HepG2 (cell line): ENCODE results near the gene OSCP1. TPM values are rescaled to one million over a fixed set of nuclear protein-coding genes. Genes with fewer than 3 reads are reported as not detected.
A peak's percentile ranks its signal among the peaks of the same experiment; 100 is the strongest.

Experiments used
- AKAP8 ChIP-seq: sonication (generic); formaldehyde crosslinking; IDR thresholded peaks from 2 replicates; pipeline ENCODE4 v1.5.1; 2020; ENCODE audit warnings: mild to moderate bottlenecking, missing genetic modification reagents
- DNMT3B ChIP-seq: conservative IDR thresholded peaks from 2 replicates; pipeline ENCODE4 v1.6.1; 2016; ENCODE audit warnings: missing biosample characterization, control low read depth
- ELF3 ChIP-seq: IDR thresholded peaks from 2 replicates; pipeline ENCODE4 v1.6.1; 2016; ENCODE audit warnings: missing genetic modification reagents, missing compliant biosample characterization
- ETV5 ChIP-seq: IDR thresholded peaks from 2 replicates; pipeline ENCODE4 v1.6.1; 2018; ENCODE audit warnings: missing biosample characterization, missing genetic modification reagents, inconsistent platforms, borderline replicate concordance
- GFI1 ChIP-seq: sonication (generic); formaldehyde crosslinking; IDR thresholded peaks from 2 replicates; pipeline ENCODE4 v1.5.0; 2020; ENCODE audit warnings: missing genetic modification reagents, mild to moderate bottlenecking, borderline replicate concordance
- KLF9 ChIP-seq: IDR thresholded peaks from 2 replicates; pipeline ENCODE4 v1.6.1; 2016; ENCODE audit warnings: low read depth
- NONO ChIP-seq, 2 experiments: fragments of 450-650 bp in 1 of 2; sonication (generic) in 1 of 2; formaldehyde crosslinking in 1 of 2; IDR thresholded peaks in 1 of 2; conservative IDR thresholded peaks in 1 of 2; 2 replicates each; pipeline versions ENCODE4 v1.6.1 to v1.8.0; 2017 to 2022; ENCODE audit warnings: mild to moderate bottlenecking in 1 of 2, missing genetic modification reagents in 1 of 2, moderate library complexity in 1 of 2
- REL ChIP-seq: sonication (generic); formaldehyde crosslinking; conservative IDR thresholded peaks from 2 replicates; pipeline ENCODE4 v1.8.0; 2022; ENCODE audit warnings: mild to moderate bottlenecking, missing genetic modification reagents, moderate library complexity
- REPIN1 ChIP-seq: sonication (generic); formaldehyde crosslinking; IDR thresholded peaks from 2 replicates; pipeline ENCODE4 v1.8.0; 2022; ENCODE audit warnings: missing genetic modification reagents, low read depth, mild to moderate bottlenecking, borderline replicate concordance
- SIN3B ChIP-seq: fragments of 150-350 bp; IDR thresholded peaks from 2 replicates; pipeline ENCODE4 v1.6.1; 2014; ENCODE audit warnings: low read length
- STAG1 ChIP-seq: sonication (generic); formaldehyde crosslinking; IDR thresholded peaks from 2 replicates; pipeline ENCODE4 v1.4.0; 2020; ENCODE audit warnings: missing genetic modification reagents
- TCF7 ChIP-seq: sonication (generic); IDR thresholded peaks from 2 replicates; pipeline ENCODE4 v1.6.1; 2016; ENCODE audit warnings: antibody characterized with exemption, low read depth
- TFAP4 ChIP-seq: sonication (generic); IDR thresholded peaks from 2 replicates; pipeline ENCODE4 v1.6.1; 2016; ENCODE audit warnings: low read depth, borderline replicate concordance
- THYN1 ChIP-seq: sonication (generic); formaldehyde crosslinking; IDR thresholded peaks from 2 replicates; pipeline ENCODE4 v1.8.1; 2023; ENCODE audit warnings: low read depth, mild to moderate bottlenecking, moderate library complexity, missing genetic modification reagents, borderline replicate concordance
- ZBTB2 ChIP-seq: sonication (generic); formaldehyde crosslinking; IDR thresholded peaks from 2 replicates; pipeline ENCODE4 v1.8.0; 2022; ENCODE audit warnings: low read depth, missing genetic modification reagents
- ZFP62 ChIP-seq: sonication (generic); formaldehyde crosslinking; IDR thresholded peaks from 2 replicates; pipeline ENCODE4 v1.4.0; 2020; ENCODE audit warnings: missing genetic modification reagents
- ZMAT3 ChIP-seq: sonication (generic); formaldehyde crosslinking; conservative IDR thresholded peaks from 2 replicates; pipeline ENCODE4 v1.7.0; 2021; ENCODE audit warnings: missing genetic modification reagents
- ZNF180 ChIP-seq: sonication (generic); formaldehyde crosslinking; IDR thresholded peaks from 2 replicates; pipeline ENCODE4 v1.4.0; 2020; ENCODE audit warnings: low read depth, missing genetic modification reagents, borderline replicate concordance
- ZNF558 ChIP-seq: sonication (generic); formaldehyde crosslinking; IDR thresholded peaks from 2 replicates; pipeline ENCODE4 v1.9.0; 2022; ENCODE audit warnings: mild to moderate bottlenecking, missing genetic modification reagents, borderline replicate concordance
- polyA plus RNA-seq, 8 experiments: library from polyadenylated mRNA; depleted of rRNA in 3 of 8; stranded (reverse) in 7 of 8; unstranded in 1 of 8; fragments of >200 nt; fragmentation: Illumina TruSeq in 4 of 8; extraction: Trizol in 4 of 8; gene quantifications; 2 replicates each; pipeline versions ENCODE4 v1.2.1 to v1.2.3, GENCODE V29; 2011 to 2016; ENCODE audit warnings: low read depth in 4 of 8, missing spikeins in 1 of 8, mixed read lengths in 1 of 8; ENCODE audit not compliant: insufficient read depth in 1 of 8
- total RNA-seq, 5 experiments: library from RNA; depleted of rRNA; stranded (reverse); fragments of >200 nt; fragmentation: Illumina TruSeq; extraction: Trizol; gene quantifications; 2 replicates each; pipeline ENCODE4 v1.2.3, GENCODE V29; 2016; ENCODE audit warnings: low read depth in 1 of 5
- TF ChIP-seq, protein P1 (sequence below): sonication (generic); formaldehyde crosslinking; IDR thresholded peaks from 2 replicates; pipeline ENCODE4 v1.5.0; 2020; ENCODE audit warnings: missing genetic modification reagents, mild to moderate bottlenecking, borderline replicate concordance
- TF ChIP-seq, protein P2 (sequence below): sonication (generic); formaldehyde crosslinking; IDR thresholded peaks from 2 replicates; pipeline ENCODE4 v1.4.0; 2020; ENCODE audit warnings: missing genetic modification reagents

OSCP1 gene
- total and polyA plus RNA-seq, 2 of the 13 experiments (the other 11 are each of a cell fraction or from before 2014, with no cell fraction given), result 0.60 to 0.84 TPM

DNA sequence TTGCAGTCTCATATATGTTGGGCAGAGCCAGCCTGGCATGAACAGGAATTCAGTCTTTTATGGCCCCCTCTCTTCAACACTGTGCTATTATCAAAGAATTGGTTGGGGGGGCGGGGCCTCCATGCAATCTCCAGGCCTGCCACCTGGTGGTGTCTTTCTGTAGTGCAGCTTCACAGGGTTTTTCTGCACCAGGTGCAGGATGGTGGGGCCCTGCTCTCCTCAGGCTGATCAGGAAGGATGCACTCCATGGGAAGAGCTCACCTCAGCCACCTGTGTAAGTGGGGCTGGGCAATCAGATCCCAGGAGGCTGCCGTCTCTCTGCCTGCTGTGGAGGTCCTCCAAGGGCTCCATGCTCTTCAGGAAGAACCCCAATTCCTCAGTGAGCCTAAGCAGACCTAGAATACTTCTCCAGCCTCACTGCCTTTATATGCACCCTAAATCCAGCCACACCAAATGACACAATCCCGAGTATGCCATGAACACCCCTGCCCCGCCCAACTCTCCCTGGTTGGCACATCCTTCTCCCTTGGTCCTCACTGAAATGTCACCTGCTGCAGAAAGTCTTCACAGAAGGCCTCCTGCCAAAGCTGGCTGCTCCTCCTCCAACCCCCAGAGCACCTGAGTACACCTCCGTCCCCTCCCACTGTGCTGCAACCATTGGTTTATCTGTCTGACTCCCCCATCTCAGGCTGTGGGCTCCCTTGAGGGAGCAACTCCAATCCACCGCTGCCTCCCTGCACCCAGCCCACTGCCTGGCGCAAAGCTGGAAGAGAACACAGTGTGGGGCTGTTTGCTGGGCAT is 81.0 kb downstream of the OSCP1 start (continued):
- TF ChIP-seq ETV5 (CRISPR knock-in tag), result peak; percentile 20; the same call in 1 of the 2 replicates
- TF ChIP-seq AKAP8 (CRISPR knock-in tag), result no peak
- no peak for TF ChIP-seq ZMAT3 (CRISPR knock-in tag)
- TF ChIP-seq TFAP4, result no peak
- no peak for TF ChIP-seq REL (CRISPR knock-in tag)
- TF ChIP-seq ZNF558, result no peak
- no peak for TF ChIP-seq ZFP62 (CRISPR knock-in tag)
- TF ChIP-seq ZNF180 (CRISPR knock-in tag), result no peak
- TF ChIP-seq, protein P1, sequence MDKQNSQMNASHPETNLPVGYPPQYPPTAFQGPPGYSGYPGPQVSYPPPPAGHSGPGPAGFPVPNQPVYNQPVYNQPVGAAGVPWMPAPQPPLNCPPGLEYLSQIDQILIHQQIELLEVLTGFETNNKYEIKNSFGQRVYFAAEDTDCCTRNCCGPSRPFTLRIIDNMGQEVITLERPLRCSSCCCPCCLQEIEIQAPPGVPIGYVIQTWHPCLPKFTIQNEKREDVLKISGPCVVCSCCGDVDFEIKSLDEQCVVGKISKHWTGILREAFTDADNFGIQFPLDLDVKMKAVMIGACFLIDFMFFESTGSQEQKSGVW, result no peak
- TF ChIP-seq ZBTB2, result no peak
- TF ChIP-seq GFI1, result no peak
- TF ChIP-seq ELF3, result 0 out of 2 replicates have a peak, but pooled peaks have one; percentile 21
- no peak for TF ChIP-seq SIN3B
- TF ChIP-seq REPIN1, result no peak
- no peak for TF ChIP-seq NONO (IDR thresholded peaks at IDR 0.05)
- TF ChIP-seq NONO (CRISPR knock-in tag; conservative IDR thresholded peaks at IDR 0.05), result no peak
- TF ChIP-seq, protein P2, sequence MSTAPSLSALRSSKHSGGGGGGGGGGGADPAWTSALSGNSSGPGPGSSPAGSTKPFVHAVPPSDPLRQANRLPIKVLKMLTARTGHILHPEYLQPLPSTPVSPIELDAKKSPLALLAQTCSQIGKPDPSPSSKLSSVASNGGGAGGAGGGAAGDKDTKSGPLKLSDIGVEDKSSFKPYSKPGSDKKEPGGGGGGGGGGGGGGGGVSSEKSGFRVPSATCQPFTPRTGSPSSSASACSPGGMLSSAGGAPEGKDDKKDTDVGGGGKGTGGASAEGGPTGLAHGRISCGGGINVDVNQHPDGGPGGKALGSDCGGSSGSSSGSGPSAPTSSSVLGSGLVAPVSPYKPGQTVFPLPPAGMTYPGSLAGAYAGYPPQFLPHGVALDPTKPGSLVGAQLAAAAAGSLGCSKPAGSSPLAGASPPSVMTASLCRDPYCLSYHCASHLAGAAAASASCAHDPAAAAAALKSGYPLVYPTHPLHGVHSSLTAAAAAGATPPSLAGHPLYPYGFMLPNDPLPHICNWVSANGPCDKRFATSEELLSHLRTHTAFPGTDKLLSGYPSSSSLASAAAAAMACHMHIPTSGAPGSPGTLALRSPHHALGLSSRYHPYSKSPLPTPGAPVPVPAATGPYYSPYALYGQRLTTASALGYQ (CRISPR knock-in tag), result no peak
- TF ChIP-seq DNMT3B (CRISPR knock-in tag), result no peak
- TF ChIP-seq THYN1 (CRISPR knock-in tag), result no peak
- 0 out of 2 replicates have a peak, but pooled peaks have one; percentile 72 for TF ChIP-seq KLF9 (CRISPR knock-in tag)
- peak; percentile 65 for TF ChIP-seq STAG1 (CRISPR knock-in tag)
- no peak for TF ChIP-seq TCF7
